Tibial nerve (tissue), 4 donors: Measurements from ENCODE around the gene SOX18. TPM values are rescaled to one million over a fixed set of nuclear protein-coding genes. Genes with fewer than 3 reads are reported as not detected.

ENCODE experiments used
- DNase-seq, 2 donors: peaks; one replicate each; pipeline ENCODE4 v3.0.0-alpha.2; 2019; ENCODE audit warnings: low spot score in 2 of 2
- H3K27ac ChIP-seq, 4 donors: fragments of 200-600 bp; sonication (generic) in 3 of 4; one replicate each; pipeline ENCODE4 v1.5.1; 2017 to 2019; ENCODE audit warnings: mild to moderate bottlenecking in 1 of 4
- H3K27me3 ChIP-seq, 2 donors: fragments of 200-600 bp; sonication (generic) in 1 of 2; one replicate each; pipeline versions ENCODE4 v1.5.1 to v1.6.0; 2017 to 2019
- H3K36me3 ChIP-seq, 3 donors: fragments of 200-600 bp; sonication (generic); one replicate each; pipeline ENCODE4 v1.5.1; 2018 to 2019
- H3K4me1 ChIP-seq, 4 donors: fragments of 200-600 bp; sonication (generic) in 3 of 4; one replicate each; pipeline ENCODE4 v1.5.1; 2017 to 2019
- H3K4me3 ChIP-seq, 4 donors: fragments of 200-600 bp; sonication (generic) in 3 of 4; one replicate each; pipeline ENCODE4 v1.5.1; 2017 to 2019; ENCODE audit warnings: mild to moderate bottlenecking in 1 of 4, moderate library complexity in 1 of 4
- H3K9me3 ChIP-seq, 4 donors: fragments of 200-600 bp; sonication (generic) in 3 of 4; one replicate each; pipeline ENCODE4 v1.5.1; 2017 to 2019
- CTCF ChIP-seq, 5 experiments: fragments of 200-600 bp in 3 of 5; fragments of 450-650 bp in 2 of 5; sonication (generic) in 3 of 5; IDR thresholded peaks; one replicate each; pipeline ENCODE4 v1.5.1; 2016 to 2019; ENCODE audit warnings: antibody characterized with exemption in 5 of 5, mild to moderate bottlenecking in 3 of 5, moderate library complexity in 2 of 5
- EP300 ChIP-seq, 2 donors: sonication (generic); formaldehyde crosslinking; IDR thresholded peaks; one replicate each; pipeline ENCODE4 v1.6.1; 2017; ENCODE audit warnings: antibody characterized with exemption in 2 of 2, mild to moderate bottlenecking in 1 of 2
- POLR2A ChIP-seq, 2 donors: fragments of 450-650 bp; IDR thresholded peaks; one replicate each; pipeline ENCODE4 v1.6.1; 2017; ENCODE audit warnings: antibody characterized with exemption in 2 of 2, mild to moderate bottlenecking in 2 of 2, moderate library complexity in 2 of 2
- WGBS, 2 donors: methylation state at CpG; one replicate each; pipeline ENCODE4 v1.1.5; 2018; 5-methylcytosine and 5-hydroxymethylcytosine counted together
- total RNA-seq, 4 donors: library from RNA; depleted of rRNA; stranded (reverse); fragments of >200 nt; gene quantifications; one replicate each; pipeline ENCODE4 v1.1.0, GENCODE V29; 2016

Gene SOX18
- total RNA-seq, 4 donors from 2014 or later: 4.6 to 44.6 (median 21.4) TPM

GRCh38 chr20:64082820-64083377 is 33.5 kb upstream of the SOX18 start:
- no peak for TF ChIP-seq POLR2A (IDR thresholded peaks at IDR 0.05)
- no peak for TF ChIP-seq EP300 (IDR thresholded peaks at IDR 0.05)
- no peak for TF ChIP-seq CTCF (IDR thresholded peaks at IDR 0.05)
- peaks cover 0 to 62% (median 20%) of the 10 kb centered on the region in 4 donors for H3K4me1 ChIP-seq
- peaks cover 0 to 9% (median 0%) of the 10 kb centered on the region in 4 donors for H3K9me3 ChIP-seq
- peaks cover 0 to 35% of the 10 kb centered on the region in 2 donors for H3K27me3 ChIP-seq
- peak overlapping the region in 3 of 4 donors; percentile 30 to 58 (median 48) for H3K4me3 ChIP-seq
- no peaks in the 10 kb centered on the region for H3K36me3 ChIP-seq
- WGBS, 2 donors: 29 to 30% methylated on average over 13 of the region's 13 CpGs
- DNase-seq: no peak
- H3K27ac ChIP-seq: no peak overlapping the region

- no peak overlapping the region for H3K27ac ChIP-seq
- H3K4me1 ChIP-seq: peaks cover 0 to 63% (median 20%) of the 10 kb centered on the region in 4 donors
- no peak for DNase-seq
- no peak for TF ChIP-seq CTCF (IDR thresholded peaks at IDR 0.05)
- TF ChIP-seq EP300 (IDR thresholded peaks at IDR 0.05): no peak
- TF ChIP-seq POLR2A (IDR thresholded peaks at IDR 0.05): no peak
- H3K36me3 ChIP-seq: no peaks in the 10 kb centered on the region
- peaks cover 0 to 33% of the 10 kb centered on the region in 2 donors for H3K27me3 ChIP-seq
- WGBS, 2 donors: 27 to 35% methylated on average over 11 to 13 of the region's 13 CpGs
- H3K4me3 ChIP-seq: no peak overlapping the region
- peaks cover 0 to 5% (median 0%) of the 10 kb centered on the region in 4 donors for H3K9me3 ChIP-seq
Observed at GRCh38 chr20:64082126-64082731, 32.8 kb upstream of the SOX18 start.

GRCh38 chr20:64081624-64081964 is 32.2 kb upstream of the SOX18 start:
- H3K36me3 ChIP-seq: no peaks in the 10 kb centered on the region
- H3K4me3 ChIP-seq: no peak overlapping the region
- no peak for DNase-seq
- TF ChIP-seq CTCF (IDR thresholded peaks at IDR 0.05): no peak
- H3K27ac ChIP-seq: no peak overlapping the region
- 87% methylated on average over 6 of the region's 6 CpGs for WGBS, 2 donors
- H3K27me3 ChIP-seq: peaks cover 0 to 30% of the 10 kb centered on the region in 2 donors
- H3K4me1 ChIP-seq: peaks cover 0 to 63% (median 20%) of the 10 kb centered on the region in 4 donors
- peaks cover 0 to under 1% (median 0%) of the 10 kb centered on the region in 4 donors for H3K9me3 ChIP-seq

GRCh38 chr20:64080813-64081623 is 31.6 kb upstream of the SOX18 start:
- Histone ChIP-seq H3K27ac (peak overlapping the region in 2 of 4 donors; percentile 28 to 77), H3K4me3 (peak overlapping the region in 1 of 4 donors; percentile 81), H3K4me1 (peaks cover 0 to 66% (median 20%) of the 10 kb centered on the region in 4 donors), H3K9me3 (no peaks in the 10 kb centered on the region), H3K27me3 (peaks cover 0 to 24% of the 10 kb centered on the region in 2 donors), H3K36me3 (no peaks in the 10 kb centered on the region)
- no peak for DNase-seq
- TF ChIP-seq CTCF (IDR thresholded peaks at IDR 0.05): no peak
- no peak for TF ChIP-seq POLR2A (IDR thresholded peaks at IDR 0.05)
- no peak for TF ChIP-seq EP300 (IDR thresholded peaks at IDR 0.05)
- 62 to 69% methylated on average over 12 to 17 of the region's 17 CpGs for WGBS, 2 donors
